GM18502 (cell line): ENCODE measurements around the gene STAT1.

Experiments
- ATAC-seq: cut with Tn5 transposase; IDR thresholded peaks from one replicate; pipeline ENCODE4 v1.9.1; 2021; ENCODE audit warnings: mild to moderate bottlenecking; ENCODE audit not compliant: unreplicated experiment, poor library complexity

The STAT1 gene

DNA sequence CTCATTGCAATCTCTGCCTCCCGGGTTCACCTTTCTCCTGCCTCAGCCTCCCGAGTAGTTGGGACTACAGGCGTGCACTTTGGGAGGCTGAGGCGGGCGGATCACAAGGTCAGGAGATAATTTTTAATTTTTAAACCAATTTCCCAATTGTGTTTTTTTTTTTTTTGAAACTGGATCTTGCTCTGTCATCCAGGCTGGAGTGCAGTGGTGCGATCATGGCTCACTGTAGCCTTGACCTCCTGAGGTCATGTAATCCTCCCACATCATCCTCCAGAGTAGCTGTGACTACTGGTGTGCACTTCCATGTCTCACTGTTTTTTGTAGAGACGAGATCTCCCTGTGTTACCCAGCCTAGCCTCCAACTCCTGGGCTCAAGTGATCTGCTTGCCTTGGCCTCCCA is 84.1 kb downstream of the STAT1 start:
- no peak for ATAC-seq

- ATAC-seq: no peak
These were observed 86.7 kb downstream of the STAT1 start for GRCh38 chr2:190927301-190927700.

GRCh38 chr2:190922376-190922775 is 91.6 kb downstream of the STAT1 start:
- ATAC-seq: no peak

DNA sequence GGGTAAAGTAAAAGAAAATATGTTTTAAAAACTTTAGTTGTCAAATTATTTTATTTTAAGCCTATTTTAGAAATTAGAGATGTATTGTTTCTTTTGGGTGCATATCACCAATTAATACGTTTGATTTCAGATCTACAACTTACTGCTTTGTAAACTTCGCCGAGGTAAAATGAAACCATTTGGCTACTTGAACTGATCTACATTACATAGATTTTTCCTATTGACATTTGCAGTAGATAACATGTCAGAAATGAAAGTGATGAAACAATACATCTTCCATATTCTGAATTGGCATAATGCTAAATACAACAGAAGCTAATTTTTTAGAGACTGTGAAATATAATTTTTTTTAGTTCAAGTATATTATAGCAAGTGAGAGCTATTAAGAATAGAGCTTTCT is 93.9 kb downstream of the STAT1 start:
- no peak for ATAC-seq
